ENCODE measurements around the gene ST7. TPM values are rescaled to one million over a fixed set of nuclear protein-coding genes. Genes with fewer than 3 reads are reported as not detected.
"Not testable (repeated sequence)": the region's sequence is repeated elsewhere in the genome, so short reads cannot be mapped to it uniquely, and the experiment has no call there.

The ST7 gene
- total RNA-seq, 2 experiments from 2014 or later, result 5.9 to 9.2 TPM

DNA sequence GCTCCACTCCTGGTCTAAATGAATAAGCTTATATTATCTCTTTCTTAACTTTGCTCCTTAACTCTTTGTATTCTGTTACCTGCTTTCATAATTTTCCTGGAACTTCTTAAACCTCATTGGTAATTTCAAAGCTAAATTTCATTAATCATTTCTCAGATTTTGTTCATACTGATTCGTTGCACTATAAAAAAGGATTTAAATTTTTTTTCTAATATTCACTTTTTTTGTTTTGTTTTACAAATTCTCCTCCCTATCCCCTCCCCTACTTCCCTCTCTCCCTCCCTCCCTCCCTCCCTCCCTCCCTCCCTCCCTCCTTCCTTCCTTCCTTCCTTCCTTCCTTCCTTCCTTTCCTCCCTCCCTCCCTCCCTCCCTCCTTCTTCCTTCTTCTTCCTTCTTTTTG, 14.7 kb downstream of the ST7 start:
- H3K27me3 Mint-ChIP-seq, result no peaks in the 10 kb centered on the region
- no peak overlapping the region for H3K27ac Mint-ChIP-seq
- H3K9me3 Mint-ChIP-seq, result no peaks in the 10 kb centered on the region
- ATAC-seq (no peak), DNase-seq (no peak)
- ChIA-PET CTCF (interaction anchor here (1.5 kb wide), 1 partner anchor 11 kb away, joined by 3 read pairs; no protein-coding TSS in a partner anchor), POLR2A (no interaction called here)
- intact Hi-C loops (cut with micrococcal nuclease), result no loop called here
- TF ChIP-seq, protein P1, sequence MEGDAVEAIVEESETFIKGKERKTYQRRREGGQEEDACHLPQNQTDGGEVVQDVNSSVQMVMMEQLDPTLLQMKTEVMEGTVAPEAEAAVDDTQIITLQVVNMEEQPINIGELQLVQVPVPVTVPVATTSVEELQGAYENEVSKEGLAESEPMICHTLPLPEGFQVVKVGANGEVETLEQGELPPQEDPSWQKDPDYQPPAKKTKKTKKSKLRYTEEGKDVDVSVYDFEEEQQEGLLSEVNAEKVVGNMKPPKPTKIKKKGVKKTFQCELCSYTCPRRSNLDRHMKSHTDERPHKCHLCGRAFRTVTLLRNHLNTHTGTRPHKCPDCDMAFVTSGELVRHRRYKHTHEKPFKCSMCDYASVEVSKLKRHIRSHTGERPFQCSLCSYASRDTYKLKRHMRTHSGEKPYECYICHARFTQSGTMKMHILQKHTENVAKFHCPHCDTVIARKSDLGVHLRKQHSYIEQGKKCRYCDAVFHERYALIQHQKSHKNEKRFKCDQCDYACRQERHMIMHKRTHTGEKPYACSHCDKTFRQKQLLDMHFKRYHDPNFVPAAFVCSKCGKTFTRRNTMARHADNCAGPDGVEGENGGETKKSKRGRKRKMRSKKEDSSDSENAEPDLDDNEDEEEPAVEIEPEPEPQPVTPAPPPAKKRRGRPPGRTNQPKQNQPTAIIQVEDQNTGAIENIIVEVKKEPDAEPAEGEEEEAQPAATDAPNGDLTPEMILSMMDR (IDR thresholded peaks at IDR 0.05), result no peak
- H3K36me3 Mint-ChIP-seq (ENCODE audit: low read depth), result no peaks in the 10 kb centered on the region
- H3K4me3 Mint-ChIP-seq, result no peak overlapping the region
- peaks cover 12% of the 10 kb centered on the region for H3K4me1 Mint-ChIP-seq (ENCODE audit: low read depth)

DNA sequence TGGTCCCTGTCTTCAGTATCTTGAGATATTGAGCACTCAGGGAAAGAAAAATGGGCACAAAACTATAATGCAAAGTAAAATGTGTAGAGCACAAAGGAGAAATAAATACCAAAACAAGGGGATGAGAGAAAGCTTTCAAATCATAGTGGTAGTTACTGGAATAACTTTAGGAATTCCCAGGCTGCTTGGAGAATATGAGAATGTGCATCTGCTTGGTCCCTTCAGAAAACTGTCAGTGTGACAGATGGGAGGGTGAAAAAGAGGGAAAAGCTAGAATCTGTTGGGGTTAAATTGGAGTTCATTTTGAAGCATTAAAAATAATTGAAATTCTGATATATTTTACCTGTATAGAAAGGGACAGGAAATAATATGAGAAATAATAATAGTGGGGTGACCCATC, 15.3 kb downstream of the ST7 start:
- CTCF ChIA-PET, result interaction anchor here (1.5 to 2.5 kb wide), 2 partner anchors 12 to 16 kb away, joined by 3 to 9 read pairs; no protein-coding TSS in a partner anchor
- no peak for DNase-seq
- no peak for ATAC-seq
- no peaks in the 10 kb centered on the region for H3K9me3 Mint-ChIP-seq
- POLR2A ChIA-PET, result no interaction called here
- H3K27me3 Mint-ChIP-seq, result no peaks in the 10 kb centered on the region
- TF ChIP-seq, protein P1 (IDR thresholded peaks at IDR 0.05), result no peak
- intact Hi-C loops (cut with micrococcal nuclease), result no loop called here
- H3K36me3 Mint-ChIP-seq (ENCODE audit: low read depth), result no peaks in the 10 kb centered on the region
- no peak overlapping the region for H3K4me3 Mint-ChIP-seq
- H3K27ac Mint-ChIP-seq, result no peak overlapping the region
- peaks cover 10% of the 10 kb centered on the region for H3K4me1 Mint-ChIP-seq (ENCODE audit: low read depth)

DNA sequence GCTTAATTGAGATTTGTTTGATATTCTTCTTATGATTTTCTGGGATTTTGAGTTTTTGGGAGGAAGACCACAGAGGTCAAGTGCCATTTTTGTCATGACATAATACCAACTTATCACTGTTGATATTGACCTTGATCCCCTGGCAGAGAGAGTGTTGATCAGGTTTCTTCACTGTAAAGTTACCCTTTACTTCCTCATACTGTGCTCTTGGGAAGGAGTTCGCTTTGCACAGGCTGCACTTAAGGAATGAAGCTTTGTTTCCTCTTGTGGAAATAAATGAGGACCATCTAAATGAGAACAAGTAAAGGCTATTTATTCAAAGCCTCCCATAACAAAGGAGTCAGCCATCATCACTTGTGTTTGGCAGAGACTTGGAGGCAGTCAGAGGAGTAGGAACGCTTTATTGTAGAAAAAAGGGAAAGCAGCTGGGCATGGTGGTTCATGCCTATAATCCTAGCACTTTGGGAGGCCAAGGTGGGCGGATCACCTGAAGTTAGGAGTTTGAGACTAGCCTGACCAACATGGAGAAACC, 16.1 kb downstream of the ST7 start:
- intact Hi-C loops (cut with micrococcal nuclease), result no loop called here
- no peak overlapping the region for H3K4me3 Mint-ChIP-seq
- H3K36me3 Mint-ChIP-seq (ENCODE audit: low read depth), result no peaks in the 10 kb centered on the region
- ChIA-PET POLR2A (no interaction called here), CTCF (interaction anchor here (1.2 to 2.5 kb wide), 4 partner anchors 16 to 150 kb away, joined by 3 to 9 read pairs (median 4); no protein-coding TSS in a partner anchor)
- DNase-seq (no peak), ATAC-seq (no peak)
- no peaks in the 10 kb centered on the region for H3K27me3 Mint-ChIP-seq
- H3K9me3 Mint-ChIP-seq, result no peaks in the 10 kb centered on the region
- H3K4me1 Mint-ChIP-seq (ENCODE audit: low read depth), result peaks cover 10% of the 10 kb centered on the region
- H3K27ac Mint-ChIP-seq, result no peak overlapping the region
- TF ChIP-seq, protein P1 (IDR thresholded peaks at IDR 0.05), result no peak

DNA sequence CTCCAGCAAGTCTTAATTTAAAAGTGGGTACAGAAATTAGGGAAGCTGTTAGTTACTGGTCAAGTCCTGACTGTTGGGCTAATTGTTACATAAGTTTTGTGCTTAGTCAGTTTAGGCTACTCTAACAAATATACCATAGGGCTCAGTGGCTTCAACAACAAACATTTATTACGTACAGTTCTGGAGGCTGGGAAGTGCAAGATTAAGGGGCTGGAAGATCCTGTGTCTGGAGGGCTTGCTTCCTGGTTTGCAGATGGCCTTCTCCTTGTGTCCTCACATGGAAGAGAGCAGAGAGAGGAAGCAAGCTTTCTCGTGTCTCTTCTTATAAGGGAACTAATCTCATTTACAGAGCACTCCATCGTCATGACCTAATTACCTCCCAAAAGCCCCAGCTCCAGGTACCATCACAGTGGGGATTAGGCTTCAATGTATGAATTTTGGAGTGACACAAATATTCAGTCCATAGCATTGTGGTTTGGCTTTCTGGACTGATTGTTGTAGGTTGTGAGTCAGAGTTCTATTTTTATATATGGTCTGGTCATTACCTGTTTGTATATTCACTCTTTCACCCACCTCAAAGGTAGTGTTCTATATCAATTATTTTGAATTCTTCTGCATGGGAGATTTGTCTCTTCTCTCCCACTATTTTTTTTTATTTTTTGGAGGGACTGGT, 17.1 kb downstream of the ST7 start:
- Mint-ChIP-seq H3K9me3 (no peaks in the 10 kb centered on the region), H3K27me3 (no peaks in the 10 kb centered on the region), H3K36me3 (ENCODE audit: low read depth) (peaks cover 2% of the 10 kb centered on the region), H3K4me3 (no peak overlapping the region), H3K4me1 (ENCODE audit: low read depth) (peaks cover 10% of the 10 kb centered on the region), H3K27ac (no peak overlapping the region)
- intact Hi-C loops (cut with micrococcal nuclease), result no loop called here
- TF ChIP-seq, protein P1 (IDR thresholded peaks at IDR 0.05), result no peak
- CTCF ChIA-PET, result interaction anchor here (1.2 to 2.5 kb wide), 4 partner anchors 15 to 149 kb away, joined by 3 to 9 read pairs (median 4); no protein-coding TSS in a partner anchor
- POLR2A ChIA-PET, result no interaction called here
- DNase-seq (no peak), ATAC-seq (no peak)

DNA sequence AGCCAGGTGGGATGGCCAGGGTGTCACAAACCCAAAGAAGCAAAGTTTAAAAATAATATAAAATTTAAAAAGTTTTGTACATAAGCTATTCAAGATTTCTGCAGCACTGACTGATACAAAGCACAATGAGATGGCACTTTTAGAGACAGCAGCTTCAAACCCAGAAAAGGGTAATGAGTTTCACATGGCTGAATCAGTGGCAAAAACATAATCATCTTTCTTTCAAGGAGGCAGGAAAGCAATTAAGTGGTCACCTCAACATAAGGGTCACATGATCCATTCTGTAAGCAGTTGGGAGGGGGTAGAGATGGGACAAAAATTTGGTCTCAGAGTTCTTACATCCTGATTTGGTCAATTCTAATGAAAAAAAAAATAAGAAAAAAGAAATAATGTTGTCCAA, 17.9 kb downstream of the ST7 start:
- Mint-ChIP-seq H3K4me1 (ENCODE audit: low read depth) (peaks cover 10% of the 10 kb centered on the region), H3K27ac (peak overlapping the region; percentile 5)
- DNase-seq; H3K9me3 Mint-ChIP-seq; POLR2A ChIA-PET; H3K4me3 Mint-ChIP-seq; intact Hi-C loops (cut with micrococcal nuclease); H3K27me3 Mint-ChIP-seq; H3K36me3 Mint-ChIP-seq (ENCODE audit: low read depth); ATAC-seq: not testable (repeated sequence)
- CTCF ChIA-PET, result interaction anchor here (0.7 to 2.8 kb wide), 5 partner anchors 14 to 817 kb away, joined by 3 to 18 read pairs (median 4); no protein-coding TSS in a partner anchor
